Measurements from ENCODE around the gene VTN. TPM values are rescaled to one million over a fixed set of nuclear protein-coding genes. Genes with fewer than 3 reads are reported as not detected.

The VTN gene, protein sequence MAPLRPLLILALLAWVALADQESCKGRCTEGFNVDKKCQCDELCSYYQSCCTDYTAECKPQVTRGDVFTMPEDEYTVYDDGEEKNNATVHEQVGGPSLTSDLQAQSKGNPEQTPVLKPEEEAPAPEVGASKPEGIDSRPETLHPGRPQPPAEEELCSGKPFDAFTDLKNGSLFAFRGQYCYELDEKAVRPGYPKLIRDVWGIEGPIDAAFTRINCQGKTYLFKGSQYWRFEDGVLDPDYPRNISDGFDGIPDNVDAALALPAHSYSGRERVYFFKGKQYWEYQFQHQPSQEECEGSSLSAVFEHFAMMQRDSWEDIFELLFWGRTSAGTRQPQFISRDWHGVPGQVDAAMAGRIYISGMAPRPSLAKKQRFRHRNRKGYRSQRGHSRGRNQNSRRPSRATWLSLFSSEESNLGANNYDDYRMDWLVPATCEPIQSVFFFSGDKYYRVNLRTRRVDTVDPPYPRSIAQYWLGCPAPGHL
- total RNA-seq: 1.3 TPM
- long read RNA-seq, partial matches to known transcripts: 1 of 1 reads
- long read RNA-seq, other reads (novel, unspliced or antisense): 0 of 1 reads

DNA sequence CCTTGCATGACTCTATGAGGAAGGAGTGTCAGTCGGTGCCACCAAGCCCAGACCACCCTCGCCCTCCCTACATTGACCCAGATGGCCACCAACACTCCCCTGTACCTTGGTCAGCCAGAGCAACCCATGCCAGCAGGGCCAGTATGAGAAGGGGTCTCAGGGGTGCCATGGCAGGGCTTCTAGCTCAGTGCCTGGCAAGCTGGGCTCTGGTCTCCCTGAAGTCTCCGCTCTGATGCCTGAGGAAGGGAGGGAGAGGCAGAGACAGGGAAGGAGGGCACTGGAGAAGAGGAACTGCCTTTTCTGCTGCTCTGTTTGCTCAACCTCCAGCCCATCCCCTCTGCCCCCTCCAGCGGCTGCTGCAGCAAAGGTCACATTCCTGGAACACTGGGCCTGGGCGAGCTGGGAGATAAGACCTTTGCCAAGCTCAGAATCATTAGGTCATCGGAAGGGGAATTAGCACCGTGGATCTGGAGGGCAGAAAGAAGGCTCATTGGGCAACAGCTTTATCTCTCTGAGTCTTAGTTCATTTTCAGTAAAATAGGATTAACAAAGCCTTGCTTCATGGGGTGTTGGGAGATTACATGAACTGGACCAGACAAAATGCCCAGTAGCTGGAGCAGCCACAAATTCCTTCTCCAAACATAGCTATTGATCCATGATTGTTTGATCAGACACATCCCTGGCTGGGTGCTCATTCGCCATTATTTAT is at the start of gene VTN:
Gene VTN, minus strand, starts transcription at position 273 of the 709 bp plus-strand sequence. Its CDS starts 104 bp downstream, at position 169.
- Histone ChIP-seq H3K36me3 (no peaks in the 10 kb centered on the region), H3K4me1 (peaks cover 36% of the 10 kb centered on the region), H3K4me3 (peak within 1 kb of the TSS; percentile 52), H3K9me3 (no peaks in the 10 kb centered on the region), H3K27me3 (ENCODE audit: low read depth) (peaks cover 4% of the 10 kb centered on the region), H3K27ac (peak within 1 kb of the TSS; percentile 50)
- intact Hi-C loops (cut with DNase I): no loop called here
- TF ChIP-seq, protein P1, sequence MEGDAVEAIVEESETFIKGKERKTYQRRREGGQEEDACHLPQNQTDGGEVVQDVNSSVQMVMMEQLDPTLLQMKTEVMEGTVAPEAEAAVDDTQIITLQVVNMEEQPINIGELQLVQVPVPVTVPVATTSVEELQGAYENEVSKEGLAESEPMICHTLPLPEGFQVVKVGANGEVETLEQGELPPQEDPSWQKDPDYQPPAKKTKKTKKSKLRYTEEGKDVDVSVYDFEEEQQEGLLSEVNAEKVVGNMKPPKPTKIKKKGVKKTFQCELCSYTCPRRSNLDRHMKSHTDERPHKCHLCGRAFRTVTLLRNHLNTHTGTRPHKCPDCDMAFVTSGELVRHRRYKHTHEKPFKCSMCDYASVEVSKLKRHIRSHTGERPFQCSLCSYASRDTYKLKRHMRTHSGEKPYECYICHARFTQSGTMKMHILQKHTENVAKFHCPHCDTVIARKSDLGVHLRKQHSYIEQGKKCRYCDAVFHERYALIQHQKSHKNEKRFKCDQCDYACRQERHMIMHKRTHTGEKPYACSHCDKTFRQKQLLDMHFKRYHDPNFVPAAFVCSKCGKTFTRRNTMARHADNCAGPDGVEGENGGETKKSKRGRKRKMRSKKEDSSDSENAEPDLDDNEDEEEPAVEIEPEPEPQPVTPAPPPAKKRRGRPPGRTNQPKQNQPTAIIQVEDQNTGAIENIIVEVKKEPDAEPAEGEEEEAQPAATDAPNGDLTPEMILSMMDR (IDR thresholded peaks at IDR 0.05): no peak
- ATAC-seq (peak; percentile 41 to 54), DNase-seq (peak; percentile 67)

DNA sequence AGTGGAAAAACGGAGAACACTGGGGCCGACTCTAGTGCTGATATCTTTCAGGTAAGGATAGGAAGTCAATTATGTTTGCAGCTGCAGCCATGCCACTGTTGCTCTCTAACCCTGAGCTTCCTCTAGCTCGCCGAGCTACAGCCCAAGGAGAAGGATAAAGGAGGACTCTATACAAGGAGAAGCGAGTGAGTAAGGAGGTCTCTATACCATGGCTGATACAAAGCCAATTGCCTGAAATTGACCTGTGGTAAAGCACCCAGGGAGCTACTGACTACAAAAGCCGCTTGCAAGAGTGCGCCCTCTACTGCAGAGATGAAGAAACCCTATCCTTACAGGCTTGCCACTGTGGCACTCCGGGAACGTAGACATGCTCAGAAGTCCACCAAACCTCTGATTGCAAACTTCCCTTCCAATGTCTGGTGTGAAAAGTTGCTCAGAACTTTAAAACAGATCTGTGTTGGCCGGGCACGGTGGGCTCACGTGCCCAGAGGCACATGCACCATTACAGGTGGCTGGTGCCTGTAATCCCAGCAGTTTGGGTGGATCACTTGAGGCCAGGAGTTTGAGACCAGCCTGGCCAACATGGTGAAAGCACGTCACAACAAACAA is 46.7 kb upstream of the VTN start:
- H3K36me3 ChIP-seq: no peaks in the 10 kb centered on the region
- TF ChIP-seq, protein P1 (IDR thresholded peaks at IDR 0.05): peak; percentile 78

DNA sequence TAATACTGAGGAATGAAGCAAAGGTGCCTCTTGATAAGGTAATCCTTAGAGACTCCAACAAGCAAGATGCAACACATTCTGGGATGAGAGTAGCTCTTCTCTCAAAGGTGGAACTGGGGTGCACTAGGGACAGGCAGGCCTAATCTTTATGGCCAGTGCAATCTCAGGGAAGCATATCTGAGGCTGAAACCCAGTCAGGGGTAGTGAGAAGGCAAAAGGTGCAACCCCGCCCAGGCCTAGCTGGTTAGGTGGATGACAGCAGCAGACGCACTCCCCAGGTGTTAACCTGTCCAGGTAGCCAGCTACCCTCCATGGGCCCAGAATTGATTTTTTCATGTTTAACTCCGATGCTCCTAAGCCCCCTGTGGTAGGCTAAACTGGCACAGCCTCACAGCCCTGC is 45.8 kb upstream of the VTN start:
- no peak for ATAC-seq
- no peaks in the 10 kb centered on the region for H3K9me3 ChIP-seq
- no peaks in the 10 kb centered on the region for H3K4me1 ChIP-seq
- no peaks in the 10 kb centered on the region for H3K36me3 ChIP-seq
- intact Hi-C loops (cut with DNase I): no loop called here
- no peak for DNase-seq
- H3K4me3 ChIP-seq: no peak overlapping the region
- peaks cover 6% of the 10 kb centered on the region for H3K27me3 ChIP-seq (ENCODE audit: low read depth)
- H3K27ac ChIP-seq: no peak overlapping the region
- TF ChIP-seq, protein P1 (IDR thresholded peaks at IDR 0.05): no peak

More for the DNA sequence above, 46.7 kb upstream of the VTN start:
- no peaks in the 10 kb centered on the region for H3K9me3 ChIP-seq
- no peaks in the 10 kb centered on the region for H3K4me1 ChIP-seq
- intact Hi-C loops (cut with DNase I): no loop called here
- ATAC-seq (peak; percentile 89 to 92), DNase-seq (peak; percentile 61)
- no peak overlapping the region for H3K27ac ChIP-seq
- no peak overlapping the region for H3K4me3 ChIP-seq
- peaks cover 4% of the 10 kb centered on the region for H3K27me3 ChIP-seq (ENCODE audit: low read depth)

DNA sequence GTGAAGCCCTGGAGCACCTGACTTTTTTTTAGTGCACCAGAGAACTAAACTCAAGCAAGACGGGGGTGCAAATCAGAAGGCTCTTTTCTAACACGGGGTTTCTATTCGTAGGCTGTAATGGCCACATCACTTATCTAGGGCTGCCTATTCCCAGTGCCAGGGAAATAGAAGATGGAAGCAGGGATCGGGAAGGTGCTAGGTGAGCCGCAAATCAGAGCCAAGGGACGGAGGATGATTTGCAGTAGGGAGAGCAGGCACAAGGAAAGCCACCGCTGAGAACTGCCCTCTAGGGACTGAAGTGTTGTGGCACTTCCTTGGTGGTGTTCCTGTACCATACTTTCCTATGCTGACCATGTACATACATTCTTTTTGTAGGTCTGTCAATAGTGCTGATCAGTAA is 43.7 kb upstream of the VTN start:
- no peak for DNase-seq
- intact Hi-C loops (cut with DNase I): no loop called here

DNA sequence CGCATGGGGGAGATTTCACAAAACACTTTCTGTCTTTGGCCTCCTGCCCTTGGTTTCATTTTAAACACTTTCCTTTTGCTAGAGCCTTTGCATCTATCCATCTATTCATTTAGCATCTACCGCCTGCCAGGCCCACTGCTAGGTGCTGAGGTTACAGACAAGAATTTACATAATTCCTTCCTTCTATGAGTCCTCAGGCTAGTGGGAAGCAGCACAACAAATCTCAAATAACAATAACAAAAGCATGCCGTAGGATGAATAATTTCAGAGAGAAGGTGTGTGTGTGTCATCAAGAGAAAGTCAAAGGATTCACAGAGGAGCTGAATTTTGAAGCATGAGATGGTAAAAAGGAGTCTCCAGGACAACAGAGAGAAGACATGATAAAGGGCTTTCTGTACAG is 42.0 kb upstream of the VTN start:
- Histone ChIP-seq H3K9me3 (no peaks in the 10 kb centered on the region), H3K27me3 (ENCODE audit: low read depth) (peaks cover 7% of the 10 kb centered on the region), H3K36me3 (no peaks in the 10 kb centered on the region), H3K4me3 (no peak overlapping the region), H3K27ac (no peak overlapping the region), H3K4me1 (no peaks in the 10 kb centered on the region)
- no peak for DNase-seq
- TF ChIP-seq, protein P1 (IDR thresholded peaks at IDR 0.05): no peak
- ATAC-seq: no peak
- intact Hi-C loops (cut with DNase I): no loop called here

More for the DNA sequence above, 43.7 kb upstream of the VTN start:
- no peak overlapping the region for H3K4me3 ChIP-seq
- no peak overlapping the region for H3K27ac ChIP-seq
- peaks cover 7% of the 10 kb centered on the region for H3K27me3 ChIP-seq (ENCODE audit: low read depth)
- TF ChIP-seq, protein P1 (IDR thresholded peaks at IDR 0.05): no peak
- no peaks in the 10 kb centered on the region for H3K36me3 ChIP-seq
- no peaks in the 10 kb centered on the region for H3K9me3 ChIP-seq
- ATAC-seq: no peak
- H3K4me1 ChIP-seq: no peaks in the 10 kb centered on the region

Measured in lower lobe of right lung (tissue), 2 donors.